Measurements from ENCODE around the gene DLG2. TPM values are rescaled to one million over a fixed set of nuclear protein-coding genes. Genes with fewer than 3 reads are reported as not detected.

DLG2 gene
- total and polyA plus RNA-seq, 2 donors = 4.8 to 6.6 TPM

DNA sequence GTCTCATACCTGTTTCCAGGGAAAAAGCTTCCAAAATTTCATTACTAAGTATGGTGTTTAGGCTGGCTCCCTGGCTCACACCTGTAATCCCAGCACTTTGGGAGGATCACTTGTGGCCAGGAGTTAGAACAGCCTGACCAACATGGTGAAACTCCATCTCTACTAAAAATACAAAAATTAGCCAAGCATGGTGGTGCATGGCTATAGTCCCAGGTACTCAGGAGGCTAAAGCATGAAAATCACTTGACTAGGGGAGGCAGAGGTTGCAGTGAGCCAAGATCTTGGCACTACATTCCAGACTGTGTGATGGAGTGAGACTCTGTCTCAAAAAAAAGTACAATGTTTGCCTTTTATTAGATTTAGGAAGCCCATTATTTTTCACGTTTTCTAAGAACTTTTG, 2009.5 kb downstream of the DLG2 start:
- no peaks in the 10 kb centered on the region for H3K9me3 ChIP-seq (ENCODE audit: control insufficient read depth in 2 of 2, insufficient read depth in 1 of 2, low read length in 1 of 2)
- H3K27ac ChIP-seq (ENCODE audit: low read depth in 1 of 2, low read length in 1 of 2) = no peak overlapping the region
- H3K36me3 ChIP-seq (ENCODE audit: control insufficient read depth in 2 of 2, insufficient read depth in 2 of 2, low read length in 1 of 2) = no peaks in the 10 kb centered on the region
- H3K27me3 ChIP-seq (ENCODE audit: control insufficient read depth in 2 of 2, insufficient read depth in 1 of 2, low read length in 1 of 2) = no peaks in the 10 kb centered on the region
- no peak for DNase-seq (ENCODE audit: low read depth in 6 of 9, low spot score in 9 of 9)
- H3K4me3 ChIP-seq (ENCODE audit: low read length in 2 of 2) = no peak overlapping the region
- H3K4me1 ChIP-seq (ENCODE audit: control insufficient read depth in 2 of 2, insufficient read depth in 2 of 2, low read length in 2 of 2) = no peaks in the 10 kb centered on the region
- 86% methylated on average over 1 of the region's 1 CpG for WGBS

DNA sequence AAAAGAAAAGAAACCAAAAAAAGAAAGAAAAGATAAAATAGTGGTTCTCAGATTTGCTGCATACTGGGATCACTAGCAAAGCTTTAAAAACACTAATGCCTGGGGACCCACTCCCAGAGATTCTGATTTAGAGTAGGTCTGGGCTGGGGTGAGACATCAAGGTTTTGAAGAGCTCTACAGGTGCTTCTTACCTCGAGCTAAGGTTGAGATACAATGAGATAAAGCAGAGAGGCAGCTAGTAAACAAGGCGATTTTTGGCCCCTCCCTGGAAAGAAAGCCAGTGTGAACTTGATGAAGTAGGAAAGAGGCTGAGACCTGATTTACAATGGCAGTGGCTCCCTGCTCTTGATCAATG, 2013.4 kb downstream of the DLG2 start:
- no peak for DNase-seq (ENCODE audit: low read depth in 6 of 9, low spot score in 9 of 9)
- H3K4me3 ChIP-seq (ENCODE audit: low read length in 2 of 2) = no peak overlapping the region
- no peaks in the 10 kb centered on the region for H3K9me3 ChIP-seq (ENCODE audit: control insufficient read depth in 2 of 2, insufficient read depth in 1 of 2, low read length in 1 of 2)
- 58% methylated on average over 2 of the region's 2 CpGs for WGBS
- H3K36me3 ChIP-seq (ENCODE audit: control insufficient read depth in 2 of 2, insufficient read depth in 2 of 2, low read length in 1 of 2) = no peaks in the 10 kb centered on the region
- H3K27ac ChIP-seq (ENCODE audit: low read depth in 1 of 2, low read length in 1 of 2) = no peak overlapping the region
- no peaks in the 10 kb centered on the region for H3K27me3 ChIP-seq (ENCODE audit: control insufficient read depth in 2 of 2, insufficient read depth in 1 of 2, low read length in 1 of 2)
- no peaks in the 10 kb centered on the region for H3K4me1 ChIP-seq (ENCODE audit: control insufficient read depth in 2 of 2, insufficient read depth in 2 of 2, low read length in 2 of 2)

DNA sequence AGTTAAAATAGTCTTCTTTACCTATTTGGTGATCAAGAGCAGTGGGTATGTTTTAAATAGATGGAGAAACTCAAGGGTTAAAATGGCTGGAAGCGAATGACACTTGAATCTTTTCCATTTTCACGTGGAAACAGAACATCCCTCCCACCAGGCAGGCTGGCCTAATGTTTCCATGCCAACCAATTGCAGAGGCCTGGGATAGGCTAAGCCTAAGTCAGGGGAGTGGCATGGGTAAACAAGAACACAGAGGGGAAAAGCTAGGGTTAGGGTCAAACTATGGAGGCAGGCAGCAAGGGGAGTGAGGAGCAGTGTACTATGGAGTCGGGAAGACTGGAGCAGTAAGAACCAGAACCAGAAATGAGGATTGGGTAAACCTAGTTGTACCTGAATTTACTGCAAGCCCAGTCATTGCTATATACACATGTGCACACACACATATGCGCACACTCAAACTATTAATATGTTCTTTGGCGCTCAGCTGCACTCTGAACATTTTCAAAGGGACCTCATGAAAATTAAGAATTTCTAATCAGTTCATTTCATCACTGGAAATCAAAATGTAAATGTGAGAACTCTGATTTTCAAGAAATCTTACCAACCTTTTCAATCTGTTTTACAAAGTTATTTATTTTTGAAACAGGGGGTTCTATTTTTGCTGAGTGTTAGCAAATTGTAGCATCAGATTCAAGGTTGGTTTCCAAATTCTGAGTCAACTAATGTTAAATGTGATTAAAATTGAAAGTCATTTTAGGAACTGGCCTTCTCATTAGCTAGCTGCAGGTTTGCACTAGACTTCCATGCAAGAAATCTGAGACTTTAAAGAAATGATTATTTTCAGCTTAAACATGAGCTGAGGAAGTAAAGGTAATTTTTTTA, 2014.0 kb downstream of the DLG2 start:
- Histone ChIP-seq H3K36me3 (ENCODE audit: control insufficient read depth in 2 of 2, insufficient read depth in 2 of 2, low read length in 1 of 2) (no peaks in the 10 kb centered on the region), H3K27ac (ENCODE audit: low read depth in 1 of 2, low read length in 1 of 2) (no peak overlapping the region), H3K9me3 (ENCODE audit: control insufficient read depth in 2 of 2, insufficient read depth in 1 of 2, low read length in 1 of 2) (no peaks in the 10 kb centered on the region), H3K4me1 (ENCODE audit: control insufficient read depth in 2 of 2, insufficient read depth in 2 of 2, low read length in 2 of 2) (no peaks in the 10 kb centered on the region), H3K27me3 (ENCODE audit: control insufficient read depth in 2 of 2, insufficient read depth in 1 of 2, low read length in 1 of 2) (no peaks in the 10 kb centered on the region), H3K4me3 (ENCODE audit: low read length in 2 of 2) (no peak overlapping the region)
- WGBS = 66% methylated on average over 5 of the region's 5 CpGs
- DNase-seq (ENCODE audit: low read depth in 6 of 9, low spot score in 9 of 9) = no peak

DNA sequence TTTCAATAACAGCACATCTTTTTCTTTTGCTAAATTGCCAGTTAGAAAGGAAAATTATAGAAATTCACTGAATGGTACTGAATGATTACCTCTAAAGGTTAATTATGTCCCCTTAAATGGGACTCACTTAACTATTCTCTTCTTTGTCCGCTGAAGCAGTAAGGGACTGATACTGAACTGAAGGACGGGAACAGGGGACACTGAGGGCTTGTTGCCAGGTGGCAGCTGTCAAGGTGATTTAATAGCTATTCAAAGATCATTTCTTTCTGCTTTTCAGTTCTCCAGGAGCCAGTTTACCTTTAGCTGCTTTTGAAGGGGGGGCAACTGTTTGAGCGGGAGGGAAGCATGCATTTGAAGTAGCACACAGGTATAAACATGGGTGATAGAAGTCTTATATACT, 2015.5 kb downstream of the DLG2 start:
- Histone ChIP-seq H3K9me3 (ENCODE audit: control insufficient read depth in 2 of 2, insufficient read depth in 1 of 2, low read length in 1 of 2) (no peaks in the 10 kb centered on the region), H3K27me3 (ENCODE audit: control insufficient read depth in 2 of 2, insufficient read depth in 1 of 2, low read length in 1 of 2) (no peaks in the 10 kb centered on the region), H3K27ac (ENCODE audit: low read depth in 1 of 2, low read length in 1 of 2) (no peak overlapping the region), H3K4me1 (ENCODE audit: control insufficient read depth in 2 of 2, insufficient read depth in 2 of 2, low read length in 2 of 2) (no peaks in the 10 kb centered on the region), H3K4me3 (ENCODE audit: low read length in 2 of 2) (no peak overlapping the region), H3K36me3 (ENCODE audit: control insufficient read depth in 2 of 2, insufficient read depth in 2 of 2, low read length in 1 of 2) (no peaks in the 10 kb centered on the region)
- WGBS = 85% methylated on average over 3 of the region's 3 CpGs
- DNase-seq (ENCODE audit: low read depth in 6 of 9, low spot score in 9 of 9) = no peak

DNA sequence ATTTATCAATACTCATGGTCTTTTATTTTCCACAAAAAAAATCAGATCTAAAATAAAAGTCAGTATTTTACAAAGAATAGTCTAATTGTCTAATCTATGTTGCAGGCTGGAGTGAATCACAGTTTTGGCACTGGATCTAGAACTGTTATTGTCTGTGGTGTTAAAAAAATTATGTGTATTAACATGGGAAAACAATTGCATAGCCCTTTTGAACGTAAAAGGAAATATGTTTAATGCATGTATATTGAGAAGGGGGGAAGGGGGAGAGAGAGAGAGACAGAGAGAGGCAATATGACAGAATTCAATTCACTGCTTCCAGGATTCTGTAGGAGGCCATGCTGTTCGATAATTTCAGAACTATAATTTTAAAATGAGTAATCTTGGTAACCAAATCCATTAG, 2016.1 kb downstream of the DLG2 start:
- no peaks in the 10 kb centered on the region for H3K9me3 ChIP-seq (ENCODE audit: control insufficient read depth in 2 of 2, insufficient read depth in 1 of 2, low read length in 1 of 2)
- H3K27me3 ChIP-seq (ENCODE audit: control insufficient read depth in 2 of 2, insufficient read depth in 1 of 2, low read length in 1 of 2) = no peaks in the 10 kb centered on the region
- WGBS = 83% methylated on average over 2 of the region's 2 CpGs
- DNase-seq (ENCODE audit: low read depth in 6 of 9, low spot score in 9 of 9) = no peak
- H3K4me1 ChIP-seq (ENCODE audit: control insufficient read depth in 2 of 2, insufficient read depth in 2 of 2, low read length in 2 of 2) = no peaks in the 10 kb centered on the region
- H3K36me3 ChIP-seq (ENCODE audit: control insufficient read depth in 2 of 2, insufficient read depth in 2 of 2, low read length in 1 of 2) = no peaks in the 10 kb centered on the region
- no peak overlapping the region for H3K4me3 ChIP-seq (ENCODE audit: low read length in 2 of 2)
- no peak overlapping the region for H3K27ac ChIP-seq (ENCODE audit: low read depth in 1 of 2, low read length in 1 of 2)

DNA sequence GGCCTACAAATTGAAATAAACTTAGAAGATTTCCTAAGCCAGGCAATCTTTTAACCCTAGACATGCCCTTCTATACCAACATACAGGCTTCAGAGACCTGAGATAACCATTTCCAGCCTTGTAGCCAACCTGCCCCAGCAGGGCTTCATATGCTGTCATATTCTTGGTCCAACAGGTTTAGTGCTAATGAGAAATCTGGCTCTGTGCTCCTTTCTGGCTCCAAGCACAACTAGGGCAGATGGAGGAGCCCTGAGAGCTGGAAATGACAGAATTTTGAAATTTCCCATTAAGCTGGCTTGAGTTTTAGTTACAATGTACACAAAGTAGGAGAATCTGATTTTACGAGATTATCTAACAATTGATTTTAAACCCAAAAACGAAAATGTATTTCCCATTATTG, 2018.0 kb downstream of the DLG2 start:
- no peaks in the 10 kb centered on the region for H3K4me1 ChIP-seq (ENCODE audit: control insufficient read depth in 2 of 2, insufficient read depth in 2 of 2, low read length in 2 of 2)
- no peaks in the 10 kb centered on the region for H3K27me3 ChIP-seq (ENCODE audit: control insufficient read depth in 2 of 2, insufficient read depth in 1 of 2, low read length in 1 of 2)
- H3K36me3 ChIP-seq (ENCODE audit: control insufficient read depth in 2 of 2, insufficient read depth in 2 of 2, low read length in 1 of 2) = no peaks in the 10 kb centered on the region
- no peak overlapping the region for H3K27ac ChIP-seq (ENCODE audit: low read depth in 1 of 2, low read length in 1 of 2)
- 90% methylated on average over 2 of the region's 2 CpGs for WGBS
- DNase-seq (ENCODE audit: low read depth in 6 of 9, low spot score in 9 of 9) = no peak
- H3K4me3 ChIP-seq (ENCODE audit: low read length in 2 of 2) = no peak overlapping the region
- H3K9me3 ChIP-seq (ENCODE audit: control insufficient read depth in 2 of 2, insufficient read depth in 1 of 2, low read length in 1 of 2) = no peaks in the 10 kb centered on the region

DNA sequence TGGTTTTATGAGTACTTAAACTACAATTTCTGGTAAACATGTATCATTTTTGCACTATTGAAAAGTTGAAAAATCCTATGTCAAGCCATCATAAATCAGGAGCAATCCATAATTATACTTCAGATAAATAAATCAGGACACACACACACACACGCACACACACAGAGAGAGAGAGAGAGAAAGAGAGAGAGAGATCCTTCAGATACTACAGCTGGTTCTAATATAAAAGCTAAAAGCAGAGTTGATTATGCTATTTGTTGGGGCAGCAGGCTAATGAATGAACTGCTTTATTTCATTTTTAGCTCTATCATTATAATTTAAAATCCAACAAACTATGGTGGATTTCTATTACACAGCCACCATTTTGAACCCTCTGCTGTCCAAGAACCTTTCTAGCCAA, 2018.6 kb downstream of the DLG2 start:
- Histone ChIP-seq H3K9me3 (ENCODE audit: control insufficient read depth in 2 of 2, insufficient read depth in 1 of 2, low read length in 1 of 2) (no peaks in the 10 kb centered on the region), H3K36me3 (ENCODE audit: control insufficient read depth in 2 of 2, insufficient read depth in 2 of 2, low read length in 1 of 2) (no peaks in the 10 kb centered on the region), H3K27ac (ENCODE audit: low read depth in 1 of 2, low read length in 1 of 2) (no peak overlapping the region), H3K4me1 (ENCODE audit: control insufficient read depth in 2 of 2, insufficient read depth in 2 of 2, low read length in 2 of 2) (no peaks in the 10 kb centered on the region), H3K4me3 (ENCODE audit: low read length in 2 of 2) (no peak overlapping the region), H3K27me3 (ENCODE audit: control insufficient read depth in 2 of 2, insufficient read depth in 1 of 2, low read length in 1 of 2) (no peaks in the 10 kb centered on the region)
- DNase-seq (ENCODE audit: low read depth in 6 of 9, low spot score in 9 of 9) = no peak
- WGBS = 88% methylated on average over 1 of the region's 1 CpG

DNA sequence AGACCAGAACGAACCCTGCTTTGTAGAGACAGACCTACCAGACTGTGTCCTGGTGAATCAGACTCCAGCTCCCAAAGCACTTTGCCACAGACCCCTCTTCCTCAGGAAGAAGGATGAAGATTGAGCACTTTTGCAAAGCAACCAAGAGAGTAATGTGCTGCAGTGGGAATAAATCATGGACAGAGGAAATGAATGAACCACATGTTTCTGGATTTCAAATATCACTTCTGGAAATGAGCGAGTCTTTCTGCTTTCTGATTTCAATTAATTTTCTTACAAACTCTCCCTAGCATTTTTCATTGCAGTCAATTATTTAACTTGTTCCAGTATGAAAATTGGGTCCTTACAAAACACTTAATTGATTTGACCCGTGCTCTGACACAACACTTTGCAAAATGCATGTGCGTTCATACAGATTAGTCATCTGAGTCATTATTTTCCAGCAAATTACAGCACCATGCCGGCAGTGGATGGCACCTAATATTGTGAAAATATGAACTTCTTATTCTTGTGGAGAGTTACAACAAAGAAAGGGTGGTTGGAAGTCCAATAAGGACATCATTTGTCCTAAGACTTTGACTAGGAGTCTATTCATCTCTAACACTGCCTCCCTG, 2025.1 kb downstream of the DLG2 start:
- Histone ChIP-seq H3K4me1 (ENCODE audit: control insufficient read depth in 2 of 2, insufficient read depth in 2 of 2, low read length in 2 of 2) (no peaks in the 10 kb centered on the region), H3K9me3 (ENCODE audit: control insufficient read depth in 2 of 2, insufficient read depth in 1 of 2, low read length in 1 of 2) (no peaks in the 10 kb centered on the region), H3K27ac (ENCODE audit: low read depth in 1 of 2, low read length in 1 of 2) (no peak overlapping the region), H3K36me3 (ENCODE audit: control insufficient read depth in 2 of 2, insufficient read depth in 2 of 2, low read length in 1 of 2) (no peaks in the 10 kb centered on the region), H3K4me3 (ENCODE audit: low read length in 2 of 2) (no peak overlapping the region), H3K27me3 (ENCODE audit: control insufficient read depth in 2 of 2, insufficient read depth in 1 of 2, low read length in 1 of 2) (no peaks in the 10 kb centered on the region)
- no peak for DNase-seq (ENCODE audit: low read depth in 6 of 9, low spot score in 9 of 9)
- 92% methylated on average over 5 of the region's 5 CpGs for WGBS

DNA sequence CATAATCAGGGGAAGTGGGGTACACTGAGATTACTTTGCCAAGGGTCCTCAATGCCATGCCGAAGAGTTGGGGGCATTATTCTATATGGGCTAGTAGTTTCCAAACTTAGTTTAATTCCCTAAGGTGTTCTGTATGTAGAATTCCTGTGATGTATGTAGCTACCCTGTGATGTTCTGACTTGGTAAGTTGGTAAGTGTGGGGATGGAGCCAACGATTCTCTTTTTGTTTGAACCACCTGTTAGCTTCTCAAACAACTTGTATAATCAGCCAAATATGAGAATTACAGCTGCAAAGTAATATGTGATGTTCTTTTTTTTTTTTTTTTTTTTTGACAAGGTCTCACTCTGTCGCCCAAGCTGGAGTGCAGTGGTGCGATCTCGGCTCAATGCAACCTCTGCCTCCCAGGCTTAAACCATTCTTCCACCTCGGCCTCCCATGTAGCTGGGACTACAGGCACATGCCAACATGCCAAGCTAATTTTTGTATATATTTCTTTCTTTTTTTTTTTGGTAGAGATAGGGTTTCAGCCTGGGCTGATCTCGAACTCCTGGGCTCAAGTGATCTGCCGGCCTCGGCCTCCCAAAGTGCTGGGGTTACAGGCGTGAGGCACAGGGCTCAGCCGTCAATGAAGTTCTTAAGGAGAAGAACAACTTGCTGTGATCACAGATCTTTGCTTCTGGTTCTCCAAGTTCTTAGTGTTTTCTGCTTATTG, 2025.8 kb downstream of the DLG2 start:
- DNase-seq (ENCODE audit: low read depth in 6 of 9, low spot score in 9 of 9) = no peak
- H3K36me3 ChIP-seq (ENCODE audit: control insufficient read depth in 2 of 2, insufficient read depth in 2 of 2, low read length in 1 of 2) = no peaks in the 10 kb centered on the region

More for the DNA sequence above, 2025.8 kb downstream of the DLG2 start:
- WGBS = 93% methylated on average over 11 of the region's 11 CpGs
- Histone ChIP-seq H3K4me3 (ENCODE audit: low read length in 2 of 2) (no peak overlapping the region), H3K9me3 (ENCODE audit: control insufficient read depth in 2 of 2, insufficient read depth in 1 of 2, low read length in 1 of 2) (no peaks in the 10 kb centered on the region), H3K27me3 (ENCODE audit: control insufficient read depth in 2 of 2, insufficient read depth in 1 of 2, low read length in 1 of 2) (no peaks in the 10 kb centered on the region), H3K4me1 (ENCODE audit: control insufficient read depth in 2 of 2, insufficient read depth in 2 of 2, low read length in 2 of 2) (no peaks in the 10 kb centered on the region), H3K27ac (ENCODE audit: low read depth in 1 of 2, low read length in 1 of 2) (no peak overlapping the region)

Data from thymus (tissue), 11 donors.